Keratinocyte (primary cell): Measurements from ENCODE around the gene ACSS1. TPM values are rescaled to one million over a fixed set of nuclear protein-coding genes. Genes with fewer than 3 reads are reported as not detected.

ENCODE experiments used
- DNase-seq: peaks from one replicate; pipeline ENCODE4 v3.0.0-alpha.2; 2011; ENCODE audit warnings: low read depth, missing footprints, low spot score
- FAIRE-seq: peaks from 2 replicates; lab custom pipeline; 2011; peaks lifted over from hg19 to GRCh38; lab: Jason Lieb, UNC
- H2AFZ ChIP-seq: 2 replicates; pipeline ENCODE4 v1.6.0; 2012; ENCODE audit warnings: low read length, control low read depth, inconsistent platforms; ENCODE audit not compliant: control insufficient read depth
- H3K27ac ChIP-seq: 2 replicates; pipeline ENCODE4 v1.5.1; 2011; ENCODE audit warnings: low read length; ENCODE audit not compliant: control insufficient read depth, insufficient read depth
- H3K27me3 ChIP-seq: 3 replicates; pipeline ENCODE4 v1.6.0; 2011; ENCODE audit warnings: low read length; ENCODE audit not compliant: control insufficient read depth, insufficient read depth; ENCODE audit errors: extremely low read depth
- H3K36me3 ChIP-seq, 2 experiments: 2 replicates in 1 of 2; 3 replicates in 1 of 2; pipeline ENCODE4 v1.5.1; 2011; ENCODE audit warnings: low read length in 2 of 2, mild to moderate bottlenecking in 1 of 2; ENCODE audit not compliant: control insufficient read depth in 2 of 2, insufficient read depth in 2 of 2; ENCODE audit errors: extremely low read depth in 1 of 2
- H3K4me1 ChIP-seq: 3 replicates; pipeline ENCODE4 v1.5.1; 2011; ENCODE audit warnings: low read length; ENCODE audit not compliant: control insufficient read depth, insufficient read depth; ENCODE audit errors: extremely low read depth
- H3K4me2 ChIP-seq: 3 replicates; pipeline ENCODE4 v1.6.0; 2011; ENCODE audit warnings: low read depth, low read length; ENCODE audit not compliant: control insufficient read depth, insufficient read depth; ENCODE audit errors: extremely low read depth
- H3K4me3 ChIP-seq, 3 experiments: fragments of 200-600 bp in 1 of 3; sonication (generic) in 1 of 3; 2 replicates in 2 of 3; 3 replicates in 1 of 3; pipeline ENCODE4 v1.5.1; 2011 to 2016; ENCODE audit warnings: low read length in 3 of 3, mild to moderate bottlenecking in 3 of 3, control low read depth in 2 of 3, inconsistent platforms in 1 of 3, low read depth in 1 of 3, mixed read lengths in 1 of 3, mixed run types in 1 of 3, moderate library complexity in 1 of 3; ENCODE audit not compliant: control insufficient read depth in 2 of 3, insufficient read depth in 2 of 3; ENCODE audit errors: extremely low read depth in 1 of 3
- H3K79me2 ChIP-seq: 2 replicates; pipeline ENCODE4 v1.6.0; 2012; ENCODE audit warnings: low read length; ENCODE audit not compliant: control insufficient read depth, insufficient read depth
- H3K9ac ChIP-seq: 3 replicates; pipeline ENCODE4 v1.6.0; 2011; ENCODE audit warnings: low read length; ENCODE audit not compliant: control insufficient read depth, insufficient read depth; ENCODE audit errors: extremely low read depth
- H3K9me1 ChIP-seq: 3 replicates; pipeline ENCODE4 v1.6.0; 2011; ENCODE audit warnings: low read length; ENCODE audit not compliant: control insufficient read depth, insufficient read depth; ENCODE audit errors: extremely low read depth
- H3K9me3 ChIP-seq: 2 replicates; pipeline ENCODE4 v1.5.1; 2012; ENCODE audit warnings: low read depth, low read length; ENCODE audit not compliant: control insufficient read depth
- H4K20me1 ChIP-seq: 3 replicates; pipeline ENCODE4 v1.6.0; 2011; ENCODE audit warnings: low read length; ENCODE audit not compliant: control insufficient read depth, insufficient read depth; ENCODE audit errors: extremely low read depth
- CTCF ChIP-seq, 3 experiments: IDR thresholded peaks in 1 of 3; conservative IDR thresholded peaks in 1 of 3; optimal IDR thresholded peaks in 1 of 3; 2 replicates in 2 of 3; 3 replicates in 1 of 3; pipeline versions ENCODE3 to v1.5.1; 2011; ENCODE audit warnings: low read length in 3 of 3, mild to moderate bottlenecking in 3 of 3, moderate library complexity in 2 of 3, control low read depth in 1 of 3, inconsistent platforms in 1 of 3; ENCODE audit not compliant: insufficient read depth in 2 of 3; ENCODE audit errors: extremely low read depth in 1 of 3
- EZH2 ChIP-seq: IDR thresholded peaks from one replicate; pipeline ENCODE4 v1.6.1; 2012; ENCODE audit warnings: inconsistent platforms, mild to moderate bottlenecking, low read length, moderate library complexity
- dilution Hi-C: fragments of 300-500 bp; cut with MboI; formaldehyde crosslinking; loops from one replicate; pipeline ENCODE4 v1.7.0; 2020; ENCODE audit warnings: low sequenced_read_pairs; ENCODE audit not compliant: extremely low pct_ligation_motif_present
- polyA plus RNA-seq, 5 experiments: library from polyadenylated mRNA; depleted of rRNA in 3 of 5; stranded (reverse) in 3 of 5; stranded (forward) in 1 of 5; unstranded in 1 of 5; fragments of >200 nt; gene quantifications; 1 replicate in 1 of 5; 2 replicates in 3 of 5; 3 replicates in 1 of 5; pipeline versions ENCODE4 v1.2.1 to v1.2.3, GENCODE V29; 2011 to 2012; ENCODE audit warnings: missing spikeins in 2 of 5, low read depth in 1 of 5, low replicate concordance in 1 of 5

The ACSS1 gene
- polyA plus RNA-seq, 1 donor (not counting 4 experiments of a cell fraction or from before 2014, with no cell fraction given), result 1.5 TPM

- DNase-seq (no peak), FAIRE-seq (no peak)
- dilution Hi-C loops, result no loop called here
- H3K4me3 ChIP-seq, result no peak overlapping the region
- no peak overlapping the region for H3K4me2 ChIP-seq
- no peaks in the 10 kb centered on the region for H3K36me3 ChIP-seq
- no peak overlapping the region for H2AFZ ChIP-seq
- TF ChIP-seq EZH2 (no peak), CTCF (optimal IDR thresholded peaks at IDR 0.05 in 1 of 3, IDR thresholded peaks at IDR 0.05 in 1 of 3, conservative IDR thresholded peaks at IDR 0.05 in 1 of 3; ENCODE audit: extremely low read depth in 1 of 3, insufficient read depth in 2 of 3, low read length in 3 of 3) (no peak)
- no peaks in the 10 kb centered on the region for H3K79me2 ChIP-seq
- H3K4me1 ChIP-seq, result no peaks in the 10 kb centered on the region
- H3K9me1 ChIP-seq, result no peaks in the 10 kb centered on the region
- no peak overlapping the region for H3K27ac ChIP-seq
- H3K27me3 ChIP-seq, result no peaks in the 10 kb centered on the region
- H3K9me3 ChIP-seq, result no peaks in the 10 kb centered on the region
- H3K9ac ChIP-seq, result no peak overlapping the region
- no peaks in the 10 kb centered on the region for H4K20me1 ChIP-seq
Observed at GRCh38 chr20:25009218-25010145, 48.5 kb downstream of the ACSS1 start.

- Histone ChIP-seq H3K27ac (no peak overlapping the region), H2AFZ (no peak overlapping the region), H3K9me1 (no peaks in the 10 kb centered on the region), H3K4me2 (no peak overlapping the region), H4K20me1 (no peaks in the 10 kb centered on the region), H3K9ac (no peak overlapping the region), H3K36me3 (no peaks in the 10 kb centered on the region), H3K9me3 (no peaks in the 10 kb centered on the region), H3K79me2 (no peaks in the 10 kb centered on the region), H3K27me3 (no peaks in the 10 kb centered on the region), H3K4me1 (no peaks in the 10 kb centered on the region), H3K4me3 (no peak overlapping the region)
- FAIRE-seq (no peak), DNase-seq (no peak)
- dilution Hi-C loops, result no loop called here
- no peak for TF ChIP-seq CTCF (optimal IDR thresholded peaks at IDR 0.05 in 1 of 3, IDR thresholded peaks at IDR 0.05 in 1 of 3, conservative IDR thresholded peaks at IDR 0.05 in 1 of 3; ENCODE audit: extremely low read depth in 1 of 3, insufficient read depth in 2 of 3, low read length in 3 of 3)
- no peak for TF ChIP-seq EZH2
Observed at GRCh38 chr20:25008388-25009217, 49.3 kb downstream of the ACSS1 start.
